Upper lobe of left lung (tissue), 6 donors: Measurements from ENCODE around the gene RASGEF1C. TPM values are rescaled to one million over a fixed set of nuclear protein-coding genes. Genes with fewer than 3 reads are reported as not detected.
A peak's percentile ranks its signal among the peaks of the same experiment; 100 is the strongest.

Experiments used
- ATAC-seq, 2 donors: fragments of 200-7000 bp; cut with Tn5 transposase; one replicate each; pipeline ENCODE4 v1.9.1; 2022; ENCODE audit warnings: mild to moderate bottlenecking in 2 of 2, moderate library complexity in 2 of 2; ENCODE audit not compliant: low FRiP score in 2 of 2
- DNase-seq, 2 donors: peaks; one replicate each; pipeline ENCODE4 v3.0.0-alpha.2; 2019 to 2020
- H3K27ac ChIP-seq, 4 donors: fragments of 200-600 bp; sonication (generic); one replicate each; pipeline ENCODE4 v1.5.1; 2016 to 2019
- H3K27me3 ChIP-seq, 4 donors: fragments of 200-600 bp; sonication (generic); one replicate each; pipeline ENCODE4 v1.5.1; 2017 to 2019
- H3K36me3 ChIP-seq, 4 donors: fragments of 200-600 bp; sonication (generic); one replicate each; pipeline ENCODE4 v1.5.1; 2016 to 2019
- H3K4me1 ChIP-seq, 4 donors: fragments of 200-600 bp; sonication (generic); one replicate each; pipeline ENCODE4 v1.5.1; 2018 to 2019
- H3K4me3 ChIP-seq, 4 donors: fragments of 200-600 bp; sonication (generic); one replicate each; pipeline ENCODE4 v1.5.1; 2017 to 2019; ENCODE audit warnings: mild to moderate bottlenecking in 2 of 4, moderate library complexity in 1 of 4
- H3K9me3 ChIP-seq, 4 donors: fragments of 200-600 bp; sonication (generic); one replicate each; pipeline ENCODE4 v1.5.1; 2018 to 2019
- CTCF ChIP-seq, 6 experiments: fragments of 450-650 bp in 4 of 6; fragments of 200-600 bp in 2 of 6; sonication (generic) in 2 of 6; IDR thresholded peaks; one replicate each; pipeline ENCODE4 v1.5.1; 2016 to 2019; ENCODE audit warnings: antibody characterized with exemption in 6 of 6
- EP300 ChIP-seq, 4 donors: sonication (generic); formaldehyde crosslinking; IDR thresholded peaks; one replicate each; pipeline ENCODE4 v1.5.1; 2017; ENCODE audit warnings: antibody characterized with exemption in 4 of 4, control low read depth in 2 of 4
- POLR2A ChIP-seq, 4 donors: fragments of 450-650 bp; IDR thresholded peaks; one replicate each; pipeline ENCODE4 v1.5.1; 2016 to 2017; ENCODE audit warnings: antibody characterized with exemption in 4 of 4, mild to moderate bottlenecking in 2 of 4
- POLR2AphosphoS5 ChIP-seq, 2 donors: sonication (generic); formaldehyde crosslinking; IDR thresholded peaks; one replicate each; pipeline ENCODE4 v1.5.1; 2017; ENCODE audit warnings: antibody characterized with exemption in 2 of 2
- WGBS, 2 donors: methylation state at CpG; one replicate each; pipeline ENCODE4 v1.1.5; 2017 to 2018; 5-methylcytosine and 5-hydroxymethylcytosine counted together
- total RNA-seq, 6 donors: library from RNA; depleted of rRNA in 4 of 6; stranded (reverse); fragments of >200 nt in 4 of 6; gene quantifications; one replicate each; pipeline versions ENCODE4 v1.1.0 to v1.2.1, GENCODE V29; 2016 to 2021
- donor health status: DM: no; HTN: no; CAD: no; lungs with moderate emphysema.
- donor health status: DM: no; HTN: yes; CAD: no; lungs with severe emphysema.

RASGEF1C gene
- total RNA-seq, 6 donors from 2014 or later: not detected

- 81 to 83% methylated on average over 1 of the region's 1 CpG for WGBS, 2 donors
- ATAC-seq (no peak), DNase-seq (no peak)
- Histone ChIP-seq H3K27ac (no peak overlapping the region), H3K4me1 (peaks cover 5 to 18% (median 6%) of the 10 kb centered on the region in 4 donors), H3K27me3 (peaks cover 0 to 17% (median 9%) of the 10 kb centered on the region in 4 donors), H3K4me3 (no peak overlapping the region), H3K9me3 (no peaks in the 10 kb centered on the region), H3K36me3 (no peaks in the 10 kb centered on the region)
- TF ChIP-seq POLR2AphosphoS5 (IDR thresholded peaks at IDR 0.05) (no peak), POLR2A (IDR thresholded peaks at IDR 0.05) (no peak), CTCF (IDR thresholded peaks at IDR 0.05) (no peak), EP300 (IDR thresholded peaks at IDR 0.05) (no peak)
Measured at GRCh38 chr5:180205916-180206315, 3.1 kb downstream of the RASGEF1C start.

- no peak for DNase-seq
- ATAC-seq: no peak
- no peak overlapping the region for H3K4me3 ChIP-seq
- H3K4me1 ChIP-seq: peaks cover 5 to 16% (median 6%) of the 10 kb centered on the region in 4 donors
- no peak for TF ChIP-seq POLR2AphosphoS5 (IDR thresholded peaks at IDR 0.05)
- no peak for TF ChIP-seq EP300 (IDR thresholded peaks at IDR 0.05)
- no peak for TF ChIP-seq POLR2A (IDR thresholded peaks at IDR 0.05)
- no peak for TF ChIP-seq CTCF (IDR thresholded peaks at IDR 0.05)
- no peak overlapping the region for H3K27ac ChIP-seq
- no peaks in the 10 kb centered on the region for H3K9me3 ChIP-seq
- WGBS, 2 donors: 71 to 86% methylated on average over 1 of the region's 1 CpG
- H3K36me3 ChIP-seq: no peaks in the 10 kb centered on the region
- H3K27me3 ChIP-seq: peaks cover 0 to 15% (median 7%) of the 10 kb centered on the region in 4 donors
Measured at GRCh38 chr5:180204276-180204819, 4.7 kb downstream of the RASGEF1C start.

- TF ChIP-seq POLR2AphosphoS5 (IDR thresholded peaks at IDR 0.05): no peak
- no peak for TF ChIP-seq EP300 (IDR thresholded peaks at IDR 0.05)
- no peak for TF ChIP-seq POLR2A (IDR thresholded peaks at IDR 0.05)
- TF ChIP-seq CTCF (IDR thresholded peaks at IDR 0.05): no peak
- peaks cover 0 to 8% (median 4%) of the 10 kb centered on the region in 4 donors for H3K27me3 ChIP-seq
- no peak for DNase-seq
Measured at GRCh38 chr5:180202939-180203573, 6.0 kb downstream of the RASGEF1C start.

GRCh38 chr5:180201051-180201987, 7.7 kb downstream of the RASGEF1C start:
- no peaks in the 10 kb centered on the region for H3K36me3 ChIP-seq
- ATAC-seq: no peak
- WGBS, 2 donors: 68 to 73% methylated on average over 23 of the region's 23 CpGs

More at GRCh38 chr5:180202939-180203573, 6.0 kb downstream of the RASGEF1C start:
- no peak for ATAC-seq
- Histone ChIP-seq H3K4me1 (peaks cover 0 to 6% (median under 1%) of the 10 kb centered on the region in 4 donors), H3K4me3 (no peak overlapping the region), H3K36me3 (no peaks in the 10 kb centered on the region), H3K9me3 (no peaks in the 10 kb centered on the region), H3K27ac (no peak overlapping the region)
- 78 to 88% methylated on average over 8 of the region's 8 CpGs for WGBS, 2 donors

More at GRCh38 chr5:180201051-180201987, 7.7 kb downstream of the RASGEF1C start:
- DNase-seq: peak in 1 of 2 donors; percentile 4
- H3K4me1 ChIP-seq: no peaks in the 10 kb centered on the region
- no peaks in the 10 kb centered on the region for H3K9me3 ChIP-seq
- H3K4me3 ChIP-seq: no peak overlapping the region
- no peak overlapping the region for H3K27ac ChIP-seq
- no peaks in the 10 kb centered on the region for H3K27me3 ChIP-seq
- TF ChIP-seq POLR2A (IDR thresholded peaks at IDR 0.05) (no peak), CTCF (IDR thresholded peaks at IDR 0.05) (peak in 2 of 6 experiments; percentile 13 to 16)
